NCI-H128 (cell line): ENCODE data around the gene NEK2.
"Not testable (repeated sequence)": the region's sequence is repeated elsewhere in the genome, so short reads cannot be mapped to it uniquely, and the experiment has no call there.

Source experiments
- DNase-seq: peaks from one replicate; lab custom pipeline; 2025; ENCODE audit not compliant: unreplicated experiment; lab: John Stamatoyannopoulos, UW

Gene NEK2

GRCh38 chr1:211675230-211676105, at the start of gene NEK2:
TSS of gene NEK2 (minus strand) at chr1:211675621. CDS start at chr1:211675479, 142 bp downstream.
- DNase-seq: peak; percentile 98

GRCh38 chr1:211724687-211725196, 49.3 kb upstream of the NEK2 start:
- no peak for DNase-seq

- DNase-seq: no peak
These were observed 47.9 kb upstream of the NEK2 start for GRCh38 chr1:211723273-211723672.

- no peak for DNase-seq
These were observed 47.1 kb upstream of the NEK2 start for GRCh38 chr1:211722277-211723175.

GRCh38 chr1:211716555-211716954, 41.1 kb upstream of the NEK2 start:
- DNase-seq: not testable (repeated sequence)

- DNase-seq: no peak
These were observed 40.5 kb upstream of the NEK2 start for GRCh38 chr1:211715971-211716370.

GRCh38 chr1:211714154-211714553, 38.7 kb upstream of the NEK2 start:
- DNase-seq: no peak

GRCh38 chr1:211713231-211713630, 37.8 kb upstream of the NEK2 start:
- DNase-seq: no peak

- DNase-seq: no peak
These were observed 35.9 kb upstream of the NEK2 start for GRCh38 chr1:211711315-211711705.

GRCh38 chr1:211710566-211711314, 35.3 kb upstream of the NEK2 start:
- no peak for DNase-seq

GRCh38 chr1:211708926-211709325, 33.5 kb upstream of the NEK2 start:
- DNase-seq: no peak

- no peak for DNase-seq
These were observed 32.6 kb upstream of the NEK2 start for GRCh38 chr1:211708006-211708405.

GRCh38 chr1:211705467-211706091, 30.2 kb upstream of the NEK2 start:
- DNase-seq: no peak

GRCh38 chr1:211704543-211704942, 29.1 kb upstream of the NEK2 start:
- DNase-seq: no peak

- DNase-seq: peak; percentile 90
These were observed 28.6 kb upstream of the NEK2 start for GRCh38 chr1:211703812-211704537.

GRCh38 chr1:211701733-211702132, 26.3 kb upstream of the NEK2 start:
- no peak for DNase-seq

- DNase-seq: no peak
These were observed 23.6 kb upstream of the NEK2 start for GRCh38 chr1:211699059-211699458.

GRCh38 chr1:211698161-211699026, 23.0 kb upstream of the NEK2 start:
- peak; percentile 64 for DNase-seq

GRCh38 chr1:211697356-211697755, 21.9 kb upstream of the NEK2 start:
- no peak for DNase-seq
